ENCODE measurements around the gene GARNL3.

The GARNL3 gene

DNA sequence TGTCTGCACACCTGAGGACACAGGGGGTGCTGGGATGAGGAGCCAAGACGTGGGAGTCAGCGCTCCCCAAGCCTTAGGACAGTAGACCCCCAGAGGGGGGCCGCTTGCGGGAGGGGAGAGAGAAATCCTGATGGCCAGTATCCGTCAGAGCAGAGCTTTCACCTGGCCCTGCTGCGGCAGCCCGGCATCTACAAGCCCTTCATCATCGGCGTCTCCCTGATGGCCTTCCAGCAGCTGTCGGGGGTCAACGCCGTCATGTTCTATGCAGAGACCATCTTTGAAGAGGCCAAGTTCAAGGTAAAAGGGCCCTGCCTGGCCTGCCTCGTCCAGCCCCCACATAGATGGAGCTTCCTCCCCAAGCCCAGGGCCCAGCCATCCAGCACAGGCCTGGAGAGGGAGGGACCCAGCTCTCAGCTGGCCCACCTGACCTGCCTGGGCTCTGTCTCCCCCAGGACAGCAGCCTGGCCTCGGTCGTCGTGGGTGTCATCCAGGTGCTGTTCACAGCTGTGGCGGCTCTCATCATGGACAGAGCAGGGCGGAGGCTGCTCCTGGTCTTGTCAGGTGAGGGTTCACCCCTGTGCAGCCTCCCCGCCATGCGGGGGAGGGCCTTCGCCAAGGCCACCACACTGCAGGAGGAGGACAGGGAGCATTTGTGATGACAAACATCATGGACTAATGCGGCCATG is 139.1 kb downstream of the GARNL3 start:
- TF ChIP-seq, protein P1, sequence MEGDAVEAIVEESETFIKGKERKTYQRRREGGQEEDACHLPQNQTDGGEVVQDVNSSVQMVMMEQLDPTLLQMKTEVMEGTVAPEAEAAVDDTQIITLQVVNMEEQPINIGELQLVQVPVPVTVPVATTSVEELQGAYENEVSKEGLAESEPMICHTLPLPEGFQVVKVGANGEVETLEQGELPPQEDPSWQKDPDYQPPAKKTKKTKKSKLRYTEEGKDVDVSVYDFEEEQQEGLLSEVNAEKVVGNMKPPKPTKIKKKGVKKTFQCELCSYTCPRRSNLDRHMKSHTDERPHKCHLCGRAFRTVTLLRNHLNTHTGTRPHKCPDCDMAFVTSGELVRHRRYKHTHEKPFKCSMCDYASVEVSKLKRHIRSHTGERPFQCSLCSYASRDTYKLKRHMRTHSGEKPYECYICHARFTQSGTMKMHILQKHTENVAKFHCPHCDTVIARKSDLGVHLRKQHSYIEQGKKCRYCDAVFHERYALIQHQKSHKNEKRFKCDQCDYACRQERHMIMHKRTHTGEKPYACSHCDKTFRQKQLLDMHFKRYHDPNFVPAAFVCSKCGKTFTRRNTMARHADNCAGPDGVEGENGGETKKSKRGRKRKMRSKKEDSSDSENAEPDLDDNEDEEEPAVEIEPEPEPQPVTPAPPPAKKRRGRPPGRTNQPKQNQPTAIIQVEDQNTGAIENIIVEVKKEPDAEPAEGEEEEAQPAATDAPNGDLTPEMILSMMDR (IDR thresholded peaks at IDR 0.05; ENCODE audit: control extremely low read depth, extremely low read depth, low read depth, missing control alignments): no peak
- ChIA-PET CTCF (interaction anchor here (0.9 kb wide), 1 partner anchor 9 kb away, joined by 3 read pairs; no protein-coding TSS in a partner anchor), POLR2A (no interaction called here)
- DNase-seq (ENCODE audit: extremely low spot score): no peak

DNA sequence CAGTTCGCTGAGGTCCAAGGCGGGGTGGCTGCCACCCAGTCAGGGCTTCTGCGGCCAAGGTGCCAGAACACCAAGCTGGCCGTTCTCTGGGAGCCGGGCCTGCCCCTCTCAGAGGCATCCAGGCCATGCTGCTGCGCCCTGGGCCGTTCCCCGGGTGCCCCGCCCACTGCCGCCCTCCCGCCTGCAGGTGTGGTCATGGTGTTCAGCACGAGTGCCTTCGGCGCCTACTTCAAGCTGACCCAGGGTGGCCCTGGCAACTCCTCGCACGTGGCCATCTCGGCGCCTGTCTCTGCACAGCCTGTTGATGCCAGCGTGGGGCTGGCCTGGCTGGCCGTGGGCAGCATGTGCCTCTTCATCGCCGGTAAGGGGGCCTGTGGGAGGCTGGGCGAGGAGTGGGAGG is 140.1 kb downstream of the GARNL3 start:
- ChIA-PET CTCF (interaction anchor here (1.8 kb wide), 1 partner anchor 12 kb away, joined by 4 read pairs; no protein-coding TSS in a partner anchor), POLR2A (interaction anchor here (0.6 kb wide), 1 partner anchor 47 kb away, joined by 3 read pairs; the partner anchor contains the start of genes LRSAM1 and RPL12)
- no peak for DNase-seq (ENCODE audit: extremely low spot score)
- TF ChIP-seq, protein P1 (IDR thresholded peaks at IDR 0.05; ENCODE audit: control extremely low read depth, extremely low read depth, low read depth, missing control alignments): no peak

DNA sequence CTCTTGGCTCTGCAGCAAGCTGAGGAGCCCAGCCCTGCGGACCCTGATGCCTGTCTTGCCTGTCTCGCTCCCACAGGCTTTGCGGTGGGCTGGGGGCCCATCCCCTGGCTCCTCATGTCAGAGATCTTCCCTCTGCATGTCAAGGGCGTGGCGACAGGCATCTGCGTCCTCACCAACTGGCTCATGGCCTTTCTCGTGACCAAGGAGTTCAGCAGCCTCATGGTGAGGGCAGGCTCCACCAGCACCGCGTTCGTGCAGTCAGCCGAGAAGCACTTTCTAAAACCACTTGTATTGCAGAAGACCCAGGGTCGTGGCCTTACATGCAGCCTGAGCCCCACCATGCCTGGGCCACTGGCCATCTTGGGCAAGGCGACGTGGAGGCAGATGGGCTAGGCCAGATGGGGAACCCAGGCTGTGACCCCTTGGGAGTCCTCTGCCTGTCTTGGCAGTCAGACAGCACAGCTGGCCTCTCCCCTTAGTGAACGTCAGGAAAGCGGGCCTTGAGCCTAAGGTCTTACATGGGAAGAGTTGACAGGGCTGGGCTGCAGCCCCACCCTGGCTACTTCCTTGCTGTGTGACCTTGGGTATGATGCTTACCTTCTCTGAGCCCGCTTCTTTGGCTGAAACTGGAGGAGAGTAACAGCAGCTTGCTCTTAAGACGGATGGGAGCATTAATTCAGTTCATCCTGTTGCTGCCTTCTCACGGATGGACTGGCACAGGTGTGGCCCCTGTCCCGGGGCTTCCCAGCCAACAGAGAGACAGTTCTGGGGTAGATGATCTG is 141.0 kb downstream of the GARNL3 start:
- CTCF ChIA-PET: interaction anchor here (1.1 to 1.8 kb wide), 3 partner anchors 9 to 12 kb away, joined by 3 to 4 read pairs (median 3); partner anchors contain the start of gene SLC2A8

DNA sequence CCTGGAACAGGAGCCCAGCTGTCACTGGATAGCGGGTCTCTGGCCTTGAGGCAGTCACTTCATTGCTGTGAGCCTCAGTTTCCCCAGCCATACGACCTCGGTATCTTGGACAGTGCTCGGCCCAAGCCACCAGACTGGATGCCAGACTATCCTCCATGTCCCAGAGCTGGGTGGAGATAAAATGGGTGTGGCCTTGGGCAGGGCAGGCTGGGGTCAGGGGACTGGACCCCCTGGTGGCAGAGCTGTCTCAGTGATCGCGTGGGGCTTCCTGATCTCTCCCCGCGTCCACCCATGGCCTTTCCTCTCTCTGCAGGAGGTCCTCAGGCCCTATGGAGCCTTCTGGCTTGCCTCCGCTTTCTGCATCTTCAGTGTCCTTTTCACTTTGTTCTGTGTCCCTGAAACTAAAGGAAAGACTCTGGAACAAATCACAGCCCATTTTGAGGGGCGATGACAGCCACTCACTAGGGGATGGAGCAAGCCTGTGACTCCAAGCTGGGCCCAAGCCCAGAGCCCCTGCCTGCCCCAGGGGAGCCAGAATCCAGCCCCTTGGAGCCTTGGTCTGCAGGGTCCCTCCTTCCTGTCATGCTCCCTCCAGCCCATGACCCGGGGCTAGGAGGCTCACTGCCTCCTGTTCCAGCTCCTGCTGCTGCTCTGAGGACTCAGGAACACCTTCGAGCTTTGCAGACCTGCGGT is 142.4 kb downstream of the GARNL3 start:
- DNase-seq (ENCODE audit: extremely low spot score): no peak
- CTCF ChIA-PET: interaction anchor here (0.9 to 1.7 kb wide), 5 partner anchors 10 to 17 kb away, joined by 3 to 5 read pairs (median 4); partner anchors contain the start of genes SLC2A8 and ZNF79
- TF ChIP-seq, protein P1 (IDR thresholded peaks at IDR 0.05; ENCODE audit: control extremely low read depth, extremely low read depth, low read depth, missing control alignments): no peak
- POLR2A ChIA-PET: no interaction called here

More for the DNA sequence above, 141.0 kb downstream of the GARNL3 start:
- DNase-seq (ENCODE audit: extremely low spot score): no peak
- POLR2A ChIA-PET: no interaction called here
- TF ChIP-seq, protein P1 (IDR thresholded peaks at IDR 0.05; ENCODE audit: control extremely low read depth, extremely low read depth, low read depth, missing control alignments): no peak

DNA sequence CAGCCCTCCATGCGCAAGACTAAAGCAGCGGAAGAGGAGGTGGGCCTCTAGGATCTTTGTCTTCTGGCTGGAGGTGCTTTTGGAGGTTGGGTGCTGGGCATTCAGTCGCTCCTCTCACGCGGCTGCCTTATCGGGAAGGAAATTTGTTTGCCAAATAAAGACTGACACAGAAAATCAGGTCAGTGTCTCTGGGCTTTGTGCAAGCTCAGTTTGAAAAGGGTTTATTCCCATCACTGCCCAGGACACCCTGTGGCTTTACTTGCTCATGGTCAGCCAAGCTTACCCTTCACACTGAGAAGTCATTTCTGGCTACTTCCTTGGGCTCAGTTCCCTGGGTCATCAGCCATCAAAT is 142.9 kb downstream of the GARNL3 start:
- ChIA-PET CTCF (interaction anchor here (1.1 to 1.7 kb wide), 3 partner anchors 10 to 16 kb away, joined by 4 to 5 read pairs (median 4); partner anchors contain the start of genes SLC2A8 and ZNF79), POLR2A (no interaction called here)
- no peak for DNase-seq (ENCODE audit: extremely low spot score)
- TF ChIP-seq, protein P1 (IDR thresholded peaks at IDR 0.05; ENCODE audit: control extremely low read depth, extremely low read depth, low read depth, missing control alignments): no peak

DNA sequence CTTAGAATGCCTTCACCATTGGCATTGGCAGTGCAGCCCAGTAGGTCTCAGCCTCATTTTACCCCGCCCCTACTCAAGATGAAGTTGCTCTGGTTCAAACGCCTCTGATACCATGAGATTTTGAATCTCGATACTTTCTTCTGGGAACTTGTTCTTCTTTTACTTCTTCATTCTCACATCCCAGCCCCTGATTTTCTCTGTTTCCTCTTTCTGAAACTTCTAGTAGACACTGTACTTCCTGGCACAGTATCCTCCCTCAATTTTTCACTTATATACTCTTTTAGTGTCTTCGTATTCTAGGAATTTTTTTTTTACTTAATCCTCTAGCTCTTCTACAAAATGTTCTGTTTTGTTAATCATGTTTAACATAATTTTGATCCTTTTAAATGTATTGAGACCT is 146.5 kb downstream of the GARNL3 start:
- TF ChIP-seq, protein P1 (IDR thresholded peaks at IDR 0.05; ENCODE audit: control extremely low read depth, extremely low read depth, low read depth, missing control alignments): no peak
- DNase-seq (ENCODE audit: extremely low spot score): no peak
- CTCF ChIA-PET: interaction anchor here (0.8 kb wide), 1 partner anchor 21 kb away, joined by 3 read pairs; no protein-coding TSS in a partner anchor

More for the DNA sequence above, 146.5 kb downstream of the GARNL3 start:
- POLR2A ChIA-PET: no interaction called here

All from GM10248 (cell line).